Measurements from ENCODE around the gene DEPDC5. TPM values are rescaled to one million over a fixed set of nuclear protein-coding genes. Genes with fewer than 3 reads are reported as not detected.
"Not testable (repeated sequence)": the region's sequence is repeated elsewhere in the genome, so short reads cannot be mapped to it uniquely, and the experiment has no call there.

Gene DEPDC5
- total and polyA plus RNA-seq, 3 experiments from 2014 or later, result 11.1 to 38.1 (median 29.1) TPM

DNA sequence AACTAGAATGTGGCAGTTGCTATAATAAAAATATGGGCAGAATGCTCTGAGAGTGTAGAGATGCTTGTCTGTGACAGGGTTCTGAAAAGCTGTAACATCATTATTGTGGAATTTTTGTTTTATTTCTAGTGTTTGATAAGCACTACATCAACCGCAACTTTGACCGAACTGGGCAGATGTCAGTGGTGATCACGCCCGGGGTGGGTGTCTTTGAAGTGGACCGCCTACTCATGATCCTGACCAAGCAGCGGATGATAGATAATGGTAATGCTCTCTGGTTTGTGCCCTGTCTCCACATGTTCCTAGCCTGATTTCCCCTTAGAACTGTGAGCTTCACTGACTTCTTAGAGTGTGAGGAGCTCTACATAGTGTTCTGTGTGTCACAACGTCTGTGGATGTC lies 48.8 kb downstream of the DEPDC5 start:
- Histone ChIP-seq H3K27me3 (ENCODE audit: insufficient read depth, low read length, poor library complexity, severe bottlenecking) (no peaks in the 10 kb centered on the region), H3K4me1 (ENCODE audit: insufficient read depth, low read length) (no peaks in the 10 kb centered on the region), H3K4me3 (ENCODE audit: low read length) (no peak overlapping the region), H3K36me3 (ENCODE audit: insufficient read depth, low read length) (peaks cover 50% of the 10 kb centered on the region), H3K9me3 (ENCODE audit: low read length) (no peaks in the 10 kb centered on the region), H3K27ac (ENCODE audit: low read depth, low read length) (no peak overlapping the region)
- DNase-seq, result no peak
- H3K36me3 Mint-ChIP-seq, result peaks cover 13 to 78% (median 23%) of the 10 kb centered on the region in 3 donors
- H3K4me1 Mint-ChIP-seq, result no peaks in the 10 kb centered on the region
- peak overlapping the region in 1 of 8 donors; percentile 11 for H3K27ac Mint-ChIP-seq
- no peaks in the 10 kb centered on the region for H3K9me3 Mint-ChIP-seq
- H3K27me3 Mint-ChIP-seq, result no peaks in the 10 kb centered on the region
- ChIA-PET CTCF (no interaction called here), POLR2A (no interaction called here)
- H3K4me3 Mint-ChIP-seq, result no peak overlapping the region

DNA sequence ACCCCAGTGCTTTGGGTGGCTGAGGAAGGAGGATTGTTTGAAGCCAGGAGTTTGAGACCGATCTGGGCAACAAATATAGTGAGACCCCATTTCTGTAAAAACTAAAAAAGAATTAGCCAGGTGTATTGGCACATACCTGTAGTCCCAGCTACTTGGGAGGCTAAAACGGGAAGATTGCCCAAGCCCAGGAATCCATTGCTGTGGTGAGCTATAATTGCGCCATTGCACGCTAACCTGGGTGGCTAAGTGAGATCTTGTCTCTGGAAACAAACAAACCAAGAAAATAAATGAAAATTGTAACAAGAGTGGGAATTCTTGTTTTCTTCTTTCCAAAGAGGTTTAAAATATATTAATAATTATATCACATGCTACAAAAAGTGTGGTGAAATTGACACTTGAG lies 52.9 kb downstream of the DEPDC5 start:
- H3K4me1 Mint-ChIP-seq, result no peaks in the 10 kb centered on the region
- H3K36me3 Mint-ChIP-seq, result peaks cover 23 to 86% (median 28%) of the 10 kb centered on the region in 3 donors
- H3K9me3 Mint-ChIP-seq, result no peaks in the 10 kb centered on the region
- no peak overlapping the region for H3K4me3 Mint-ChIP-seq
- ChIA-PET CTCF (no interaction called here), POLR2A (no interaction called here)
- H3K9me3 ChIP-seq (ENCODE audit: low read length), result no peaks in the 10 kb centered on the region
- no peak overlapping the region for H3K27ac ChIP-seq (ENCODE audit: low read depth, low read length)
- no peaks in the 10 kb centered on the region for H3K4me1 ChIP-seq (ENCODE audit: insufficient read depth, low read length)
- H3K27me3 ChIP-seq (ENCODE audit: insufficient read depth, low read length, poor library complexity, severe bottlenecking), result no peaks in the 10 kb centered on the region
- H3K27me3 Mint-ChIP-seq, result no peaks in the 10 kb centered on the region
- no peak overlapping the region for H3K4me3 ChIP-seq (ENCODE audit: low read length)
- H3K36me3 ChIP-seq (ENCODE audit: insufficient read depth, low read length), result peaks cover 51% of the 10 kb centered on the region
- DNase-seq, result no peak
- H3K27ac Mint-ChIP-seq, result no peak overlapping the region

DNA sequence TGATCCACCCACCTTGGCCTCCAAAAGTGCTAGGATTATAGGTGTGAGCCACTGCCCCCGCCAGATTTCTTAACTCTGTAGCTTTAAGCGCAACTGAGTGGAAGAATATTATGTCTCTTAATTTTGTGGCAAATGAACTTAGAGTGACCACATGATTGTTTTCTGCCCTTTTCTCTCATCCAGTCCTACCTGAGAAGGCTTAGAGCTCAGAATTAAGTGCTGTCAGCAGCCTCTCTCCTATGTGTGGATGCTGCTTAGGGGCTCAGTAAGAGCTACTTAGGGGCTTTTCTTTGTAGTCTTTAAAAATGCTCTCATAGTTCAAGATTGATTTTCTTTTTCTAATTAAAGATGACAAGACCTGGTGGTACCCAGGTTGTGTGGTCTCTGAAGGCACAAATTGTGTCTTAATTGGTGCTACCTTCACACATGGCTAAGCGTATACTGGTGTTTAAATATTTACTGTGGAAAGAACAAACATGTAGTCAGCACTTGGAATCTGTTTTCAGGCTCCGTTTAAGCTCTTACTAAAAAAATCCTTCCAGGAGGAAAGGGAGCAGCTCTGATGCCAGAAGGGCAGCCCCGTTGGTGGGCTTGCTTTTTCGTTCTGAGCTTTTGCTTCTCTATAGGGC lies 59.3 kb downstream of the DEPDC5 start:
- CTCF ChIA-PET, result no interaction called here
- H3K36me3 ChIP-seq (ENCODE audit: insufficient read depth, low read length), result peaks cover 38% of the 10 kb centered on the region

DNA sequence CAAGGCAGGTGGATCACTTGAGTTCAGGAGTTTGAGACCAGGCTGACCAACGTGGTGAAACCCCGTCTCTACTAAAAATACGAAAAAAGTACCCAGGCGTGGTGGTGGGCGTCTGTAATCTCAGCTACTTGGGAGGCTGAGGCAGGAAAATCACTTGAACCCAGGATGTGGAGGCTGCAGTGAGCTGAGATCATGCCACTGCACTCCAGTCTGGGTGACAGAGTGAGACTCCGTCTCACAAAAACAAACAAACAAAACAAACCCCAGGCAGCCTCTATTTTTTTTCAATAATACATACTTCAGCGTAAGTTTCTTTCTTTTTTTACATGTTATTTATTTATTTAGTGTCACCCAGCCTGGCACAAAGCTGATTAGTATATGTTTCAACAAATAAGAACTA lies 60.1 kb downstream of the DEPDC5 start:
- H3K27me3 Mint-ChIP-seq; H3K4me1 ChIP-seq (ENCODE audit: insufficient read depth, low read length); H3K9me3 ChIP-seq (ENCODE audit: low read length); CTCF ChIA-PET; H3K4me3 Mint-ChIP-seq; H3K4me3 ChIP-seq (ENCODE audit: low read length); H3K27ac ChIP-seq (ENCODE audit: low read depth, low read length); H3K9me3 Mint-ChIP-seq; POLR2A ChIA-PET; H3K27me3 ChIP-seq (ENCODE audit: insufficient read depth, low read length, poor library complexity, severe bottlenecking); H3K4me1 Mint-ChIP-seq; DNase-seq: not testable (repeated sequence)
- Mint-ChIP-seq H3K36me3 (peaks cover 20 to 86% (median 33%) of the 10 kb centered on the region in 3 donors), H3K27ac (peak overlapping the region in 1 of 8 donors; percentile 43)
- H3K36me3 ChIP-seq (ENCODE audit: insufficient read depth, low read length), result peaks cover 43% of the 10 kb centered on the region

More for the DNA sequence above, 59.3 kb downstream of the DEPDC5 start:
- Histone ChIP-seq H3K27ac (ENCODE audit: low read depth, low read length) (no peak overlapping the region), H3K4me3 (ENCODE audit: low read length) (no peak overlapping the region), H3K27me3 (ENCODE audit: insufficient read depth, low read length, poor library complexity, severe bottlenecking) (no peaks in the 10 kb centered on the region), H3K9me3 (ENCODE audit: low read length) (no peaks in the 10 kb centered on the region), H3K4me1 (ENCODE audit: insufficient read depth, low read length) (no peaks in the 10 kb centered on the region)
- Mint-ChIP-seq H3K4me1 (no peaks in the 10 kb centered on the region), H3K4me3 (no peak overlapping the region), H3K27me3 (no peaks in the 10 kb centered on the region), H3K9me3 (no peaks in the 10 kb centered on the region), H3K36me3 (peaks cover 12 to 78% (median 25%) of the 10 kb centered on the region in 3 donors), H3K27ac (no peak overlapping the region)
- DNase-seq, result no peak
- POLR2A ChIA-PET, result no interaction called here

DNA sequence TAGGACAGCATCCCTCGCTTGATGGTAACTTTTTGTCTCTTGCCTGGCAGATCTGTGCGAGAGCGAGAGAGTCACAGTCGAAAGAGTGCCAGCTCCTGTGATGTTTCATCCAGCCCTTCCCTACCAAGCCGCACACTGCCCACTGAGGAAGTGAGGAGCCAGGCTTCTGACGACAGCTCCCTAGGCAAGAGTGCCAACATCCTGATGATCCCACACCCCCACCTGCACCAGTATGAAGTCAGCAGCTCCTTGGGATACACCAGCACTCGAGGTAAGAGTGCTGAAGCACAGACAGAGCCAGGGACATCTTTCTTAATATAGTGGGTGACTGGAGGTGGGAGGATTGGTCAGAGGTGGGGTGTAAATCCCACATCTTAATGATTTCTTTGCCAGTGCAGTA lies 61.1 kb downstream of the DEPDC5 start:
- Histone ChIP-seq H3K27ac (ENCODE audit: low read depth, low read length) (no peak overlapping the region), H3K4me3 (ENCODE audit: low read length) (no peak overlapping the region), H3K27me3 (ENCODE audit: insufficient read depth, low read length, poor library complexity, severe bottlenecking) (no peaks in the 10 kb centered on the region), H3K9me3 (ENCODE audit: low read length) (no peaks in the 10 kb centered on the region), H3K36me3 (ENCODE audit: insufficient read depth, low read length) (peaks cover 51% of the 10 kb centered on the region), H3K4me1 (ENCODE audit: insufficient read depth, low read length) (no peaks in the 10 kb centered on the region)
- DNase-seq, result no peak
- H3K36me3 Mint-ChIP-seq, result peaks cover 23 to 89% (median 37%) of the 10 kb centered on the region in 3 donors
- ChIA-PET CTCF (interaction anchor here (1.2 kb wide), 1 partner anchor 149 kb away, joined by 4 read pairs; no protein-coding TSS in a partner anchor), POLR2A (interaction anchor here (0.6 kb wide), 1 partner anchor 62 kb away, joined by 3 read pairs; no protein-coding TSS in a partner anchor)
- H3K4me1 Mint-ChIP-seq, result no peaks in the 10 kb centered on the region
- no peak overlapping the region for H3K4me3 Mint-ChIP-seq
- peak overlapping the region in 1 of 8 donors; percentile 54 for H3K27ac Mint-ChIP-seq
- H3K9me3 Mint-ChIP-seq, result no peaks in the 10 kb centered on the region
- H3K27me3 Mint-ChIP-seq, result no peaks in the 10 kb centered on the region

DNA sequence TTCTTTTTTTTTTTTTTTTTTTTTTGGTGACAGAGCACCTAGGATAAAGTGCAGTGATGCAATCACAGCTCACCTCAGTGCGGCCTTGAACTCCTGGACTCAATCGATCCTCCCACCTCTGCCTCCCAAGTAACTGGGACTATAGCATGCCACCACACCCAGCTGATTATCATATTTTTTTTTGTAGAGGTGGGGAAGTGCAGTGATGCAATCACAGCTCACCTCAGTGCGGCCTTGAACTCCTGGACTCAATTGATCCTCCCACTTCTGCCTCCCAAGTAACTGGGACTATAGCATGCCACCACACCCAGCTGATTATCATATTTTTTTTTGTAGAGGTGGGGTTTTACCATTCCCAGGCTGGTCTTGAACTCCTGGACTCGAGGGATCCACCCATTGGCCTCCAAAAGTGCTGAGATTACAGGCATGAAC lies 61.6 kb downstream of the DEPDC5 start:
- peaks cover 47% of the 10 kb centered on the region for H3K36me3 ChIP-seq (ENCODE audit: insufficient read depth, low read length)
- not testable (repeated sequence) for H3K4me1 ChIP-seq (ENCODE audit: insufficient read depth, low read length); H3K4me3 ChIP-seq (ENCODE audit: low read length); H3K4me3 Mint-ChIP-seq; H3K4me1 Mint-ChIP-seq; H3K27me3 ChIP-seq (ENCODE audit: insufficient read depth, low read length, poor library complexity, severe bottlenecking); H3K27me3 Mint-ChIP-seq; H3K27ac ChIP-seq (ENCODE audit: low read depth, low read length); H3K27ac Mint-ChIP-seq; H3K9me3 Mint-ChIP-seq; H3K9me3 ChIP-seq (ENCODE audit: low read length); DNase-seq
- H3K36me3 Mint-ChIP-seq, result peaks cover 21 to 87% (median 33%) of the 10 kb centered on the region in 3 donors
- ChIA-PET CTCF (interaction anchor here (1.2 kb wide), 1 partner anchor 149 kb away, joined by 4 read pairs; no protein-coding TSS in a partner anchor), POLR2A (interaction anchor here (0.6 kb wide), 1 partner anchor 63 kb away, joined by 3 read pairs; no protein-coding TSS in a partner anchor)

DNA sequence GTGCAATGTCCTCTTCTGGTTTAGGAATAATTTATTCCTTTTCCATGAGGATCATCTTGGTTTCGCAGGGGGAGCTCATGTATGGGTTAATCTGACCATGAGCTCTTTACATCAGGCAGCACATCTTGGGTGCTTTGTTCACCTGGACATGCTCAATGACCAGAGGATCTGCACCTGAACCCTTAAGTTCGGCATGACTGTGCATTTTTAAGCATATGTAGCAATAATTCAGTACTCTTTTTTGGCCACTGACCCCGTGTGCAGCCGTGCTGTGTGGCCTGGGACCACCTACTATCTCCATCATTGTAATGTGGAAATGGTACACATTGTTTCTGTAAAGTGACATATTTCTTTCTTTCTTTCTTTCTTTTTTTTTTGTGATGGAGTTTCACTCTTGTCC lies 62.9 kb downstream of the DEPDC5 start:
- peaks cover 51% of the 10 kb centered on the region for H3K36me3 ChIP-seq (ENCODE audit: insufficient read depth, low read length)
- CTCF ChIA-PET, result no interaction called here
- no peaks in the 10 kb centered on the region for H3K27me3 Mint-ChIP-seq

DNA sequence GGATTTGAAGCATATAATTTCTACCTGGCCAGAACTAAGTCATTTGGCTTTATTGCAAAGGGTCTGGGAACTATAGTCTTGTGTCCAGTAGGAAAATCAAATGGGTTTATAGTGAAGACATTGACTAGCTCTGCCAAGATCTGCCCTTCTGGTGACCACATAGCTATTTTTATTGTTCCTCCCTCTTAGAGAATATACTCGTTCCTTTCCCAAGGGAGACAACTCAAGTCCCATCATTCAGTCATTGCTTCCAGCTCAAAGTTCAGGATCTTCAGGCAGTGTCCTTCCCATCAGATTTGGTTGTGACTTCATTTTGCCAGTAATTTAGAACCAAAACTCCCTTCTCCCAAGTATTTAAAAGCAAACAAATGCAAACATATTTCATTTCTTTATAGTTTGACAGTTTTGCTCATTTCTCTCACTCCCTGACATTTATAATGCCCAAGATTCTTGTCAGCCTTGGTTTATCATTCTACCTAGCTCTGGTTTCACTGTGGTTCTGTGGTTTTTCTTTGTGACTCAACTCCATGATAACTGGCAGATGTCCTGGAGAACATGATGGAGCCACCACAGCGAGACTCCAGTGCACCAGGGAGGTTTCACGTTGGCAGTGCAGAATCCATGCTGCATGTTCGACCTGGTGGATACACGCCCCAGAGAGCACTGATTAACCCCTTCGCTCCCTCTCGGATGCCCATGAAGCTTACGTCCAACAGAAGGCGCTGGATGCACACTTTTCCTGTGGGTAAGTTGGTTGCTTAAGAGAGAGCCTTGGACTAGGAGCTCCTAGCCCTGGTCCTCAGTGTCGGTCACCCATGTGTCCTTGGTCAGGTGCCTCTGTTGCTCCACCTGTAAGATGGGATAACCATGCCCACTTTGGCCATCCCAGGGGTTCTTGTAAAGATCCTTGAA lies 64.9 kb downstream of the DEPDC5 start:
- peaks cover 53% of the 10 kb centered on the region for H3K36me3 ChIP-seq (ENCODE audit: insufficient read depth, low read length)
- H3K27ac Mint-ChIP-seq, result peak overlapping the region in 1 of 8 donors; percentile 9
- no peak overlapping the region for H3K4me3 ChIP-seq (ENCODE audit: low read length)
- no peak for DNase-seq
- H3K27ac ChIP-seq (ENCODE audit: low read depth, low read length), result no peak overlapping the region
- no peak overlapping the region for H3K4me3 Mint-ChIP-seq
- CTCF ChIA-PET, result no interaction called here
- H3K36me3 Mint-ChIP-seq, result peaks cover 21 to 95% (median 45%) of the 10 kb centered on the region in 3 donors
- no peaks in the 10 kb centered on the region for H3K9me3 ChIP-seq (ENCODE audit: low read length)
- no peaks in the 10 kb centered on the region for H3K27me3 Mint-ChIP-seq
- POLR2A ChIA-PET, result no interaction called here
- H3K9me3 Mint-ChIP-seq, result no peaks in the 10 kb centered on the region
- H3K4me1 ChIP-seq (ENCODE audit: insufficient read depth, low read length), result no peaks in the 10 kb centered on the region
- no peaks in the 10 kb centered on the region for H3K27me3 ChIP-seq (ENCODE audit: insufficient read depth, low read length, poor library complexity, severe bottlenecking)
- no peaks in the 10 kb centered on the region for H3K4me1 Mint-ChIP-seq

More for the DNA sequence above, 62.9 kb downstream of the DEPDC5 start:
- Mint-ChIP-seq H3K4me1 (no peaks in the 10 kb centered on the region), H3K4me3 (no peak overlapping the region), H3K36me3 (peaks cover 21 to 88% (median 38%) of the 10 kb centered on the region in 3 donors), H3K27ac (peak overlapping the region in 1 of 8 donors; percentile 35), H3K9me3 (no peaks in the 10 kb centered on the region)
- no peaks in the 10 kb centered on the region for H3K27me3 ChIP-seq (ENCODE audit: insufficient read depth, low read length, poor library complexity, severe bottlenecking)
- no peak overlapping the region for H3K4me3 ChIP-seq (ENCODE audit: low read length)
- POLR2A ChIA-PET, result no interaction called here
- DNase-seq, result no peak
- H3K4me1 ChIP-seq (ENCODE audit: insufficient read depth, low read length), result no peaks in the 10 kb centered on the region
- H3K27ac ChIP-seq (ENCODE audit: low read depth, low read length), result no peak overlapping the region
- H3K9me3 ChIP-seq (ENCODE audit: low read length), result no peaks in the 10 kb centered on the region

Measured in CD8-positive, alpha-beta memory T cell (primary cell).